ENCODE results near the gene PAQR7.
A peak's percentile ranks its signal among the peaks of the same experiment; 100 is the strongest.

The PAQR7 gene

DNA sequence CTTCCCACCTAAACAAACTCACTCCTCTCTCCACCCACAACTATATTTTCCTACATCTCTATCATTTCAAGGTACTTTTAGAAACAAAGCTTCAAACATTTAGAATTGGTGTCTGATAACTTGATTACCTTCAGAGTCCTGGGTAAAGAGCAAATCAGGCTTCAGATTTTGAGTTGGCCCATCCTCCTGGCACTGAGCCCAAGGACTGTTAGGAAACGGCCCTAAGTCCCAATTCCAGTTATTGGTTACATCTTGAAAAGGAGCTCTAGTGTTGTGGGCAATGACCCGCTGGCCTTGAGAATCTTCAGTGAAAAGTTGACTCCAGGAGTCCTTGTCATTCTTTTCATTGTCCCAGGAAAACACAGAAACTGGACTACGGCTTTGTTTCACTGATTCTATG, 40.6 kb downstream of the PAQR7 start:
- TF ChIP-seq POLR2A (IDR thresholded peaks at IDR 0.05; ENCODE audit: low read length) (no peak), GATA1 (IDR thresholded peaks at IDR 0.05; ENCODE audit: low read depth, low read length) (no peak)
- DNase-seq: no peak

DNA sequence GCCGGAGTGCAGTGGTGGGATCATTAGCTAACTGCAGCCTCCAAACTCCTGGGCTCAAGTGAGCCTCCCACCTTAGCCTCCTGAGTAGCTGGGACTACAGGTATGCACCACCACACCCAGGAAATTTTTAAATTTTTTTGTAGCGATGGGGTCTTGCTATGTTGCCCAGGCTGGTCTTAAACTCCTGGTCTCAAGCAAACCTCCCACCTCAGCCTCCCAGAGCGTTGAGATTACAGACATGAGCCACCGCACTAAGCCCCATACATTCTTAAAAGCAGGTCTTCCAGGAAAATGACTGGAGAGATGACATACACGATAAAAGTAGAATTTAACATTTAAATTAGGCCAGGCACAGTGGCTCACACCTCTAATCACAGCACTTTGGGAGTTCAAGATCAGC, 42.4 kb downstream of the PAQR7 start:
- no peak for DNase-seq
- no peak for TF ChIP-seq POLR2A (IDR thresholded peaks at IDR 0.05; ENCODE audit: low read length)
- TF ChIP-seq GATA1 (IDR thresholded peaks at IDR 0.05; ENCODE audit: low read depth, low read length): no peak

DNA sequence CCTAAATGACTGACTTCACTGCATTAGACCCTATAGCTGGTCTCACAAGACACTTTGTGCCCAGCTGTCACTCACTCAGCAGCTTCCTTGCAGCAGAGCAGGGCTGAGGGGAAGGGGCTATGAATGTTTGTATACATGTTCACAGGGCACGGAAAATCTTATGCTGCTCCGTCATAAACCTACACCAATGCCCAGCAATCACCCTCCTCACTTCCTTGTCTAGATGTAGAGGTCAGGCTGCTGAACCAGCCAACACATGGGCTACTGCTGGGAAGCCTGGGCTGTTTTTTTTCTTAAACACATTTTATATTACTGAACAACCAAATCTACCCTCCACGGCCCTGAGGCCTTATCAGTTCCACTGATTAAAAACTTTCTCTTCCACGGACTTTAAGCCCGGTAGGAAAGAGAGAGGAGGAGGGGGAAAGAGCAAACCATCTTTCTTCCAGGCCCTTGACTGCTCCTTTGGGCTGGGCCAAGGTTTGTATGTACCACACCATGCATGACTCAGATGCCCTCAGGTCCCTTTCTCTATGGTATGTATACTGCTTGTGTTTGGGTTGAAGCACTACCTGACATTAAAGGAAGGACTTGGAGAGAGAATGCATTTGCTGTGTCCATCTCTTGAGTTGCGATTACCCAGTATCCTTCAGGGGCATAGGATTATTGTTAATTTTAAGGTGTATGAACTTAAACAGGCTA, 43.0 kb downstream of the PAQR7 start:
- no peak for TF ChIP-seq POLR2A (IDR thresholded peaks at IDR 0.05; ENCODE audit: low read length)
- no peak for TF ChIP-seq GATA1 (IDR thresholded peaks at IDR 0.05; ENCODE audit: low read depth, low read length)
- DNase-seq: peak in 1 of 2 experiments; percentile 14

DNA sequence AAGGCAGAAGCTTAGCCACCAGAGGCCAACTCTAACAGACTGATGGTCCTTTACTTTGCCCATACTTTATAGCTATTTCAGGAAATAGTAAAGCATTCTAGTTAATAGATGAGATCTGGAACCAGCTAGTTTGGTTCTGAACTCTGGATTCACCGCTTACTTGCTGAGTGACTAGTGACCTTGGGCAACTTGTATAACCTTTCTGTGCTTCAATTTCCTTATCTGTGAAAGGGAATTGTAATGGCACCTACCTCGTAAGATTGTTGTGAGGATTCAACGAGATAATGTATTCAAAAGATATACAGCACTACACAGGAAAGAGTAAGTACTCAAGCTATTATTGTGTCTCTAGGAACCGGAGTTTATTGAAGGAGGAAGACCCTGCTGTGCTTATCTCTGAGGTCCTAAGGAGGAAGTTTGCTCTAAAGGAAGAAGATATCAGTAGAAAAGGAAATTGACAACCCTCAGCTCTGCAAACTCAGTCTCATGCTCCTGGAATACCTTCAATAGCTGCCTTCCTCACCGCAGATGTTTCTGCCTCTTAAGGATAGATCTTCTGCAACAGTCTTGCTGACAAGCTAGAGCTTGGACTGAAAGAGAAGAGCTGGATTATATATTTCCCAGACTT, 43.8 kb downstream of the PAQR7 start:
- TF ChIP-seq GATA1 (IDR thresholded peaks at IDR 0.05; ENCODE audit: low read depth, low read length) (no peak), POLR2A (IDR thresholded peaks at IDR 0.05; ENCODE audit: low read length) (no peak)
- DNase-seq: no peak

DNA sequence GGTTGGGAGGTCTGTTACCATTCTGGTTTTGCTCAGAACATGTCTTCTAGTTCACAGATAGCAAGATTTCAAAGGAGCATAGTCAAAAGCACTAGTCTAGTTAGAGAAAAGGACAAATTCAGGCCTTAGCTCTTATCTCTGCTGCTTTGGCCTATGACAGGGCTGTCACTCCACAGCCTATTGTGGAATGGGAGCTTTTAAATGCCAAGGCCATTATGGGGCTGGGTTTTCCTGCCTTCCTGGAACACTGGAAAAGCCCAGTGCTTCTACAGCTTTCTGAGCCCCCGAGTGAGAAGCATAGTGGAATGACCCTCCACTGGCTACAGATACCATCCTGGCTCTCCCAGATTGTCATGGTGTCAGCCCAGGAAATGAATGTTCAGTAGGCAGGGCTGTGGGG, 46.5 kb downstream of the PAQR7 start:
- DNase-seq: no peak
- no peak for TF ChIP-seq GATA1 (IDR thresholded peaks at IDR 0.05; ENCODE audit: low read depth, low read length)
- TF ChIP-seq POLR2A (IDR thresholded peaks at IDR 0.05; ENCODE audit: low read length): no peak

GRCh38 chr1:25828491-25828890, 47.0 kb downstream of the PAQR7 start:
- TF ChIP-seq POLR2A (IDR thresholded peaks at IDR 0.05; ENCODE audit: low read length): no peak
- TF ChIP-seq GATA1 (IDR thresholded peaks at IDR 0.05; ENCODE audit: low read depth, low read length): no peak
- no peak for DNase-seq

DNA sequence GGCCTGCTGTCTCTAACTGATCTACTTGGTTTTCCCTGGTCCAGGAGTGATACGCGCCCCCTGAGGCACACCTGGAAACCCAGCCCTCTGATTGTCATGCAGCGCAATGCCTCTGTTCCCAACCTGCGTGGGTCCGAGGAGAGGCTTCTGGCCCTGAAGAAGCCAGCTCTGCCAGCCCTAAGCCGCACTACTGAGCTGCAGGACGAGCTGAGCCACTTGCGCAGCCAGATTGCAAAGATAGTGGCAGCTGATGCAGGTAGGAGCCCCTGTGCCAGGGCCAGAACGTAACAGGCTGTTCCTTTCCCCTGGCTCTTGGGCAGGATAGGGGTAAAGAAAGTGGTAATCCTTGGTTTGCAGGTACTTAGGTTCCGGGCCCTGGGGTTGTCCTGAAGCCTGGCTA, 48.9 kb downstream of the PAQR7 start:
- DNase-seq: no peak
- TF ChIP-seq GATA1 (IDR thresholded peaks at IDR 0.05; ENCODE audit: low read depth, low read length) (no peak), POLR2A (IDR thresholded peaks at IDR 0.05; ENCODE audit: low read length) (no peak)

DNA sequence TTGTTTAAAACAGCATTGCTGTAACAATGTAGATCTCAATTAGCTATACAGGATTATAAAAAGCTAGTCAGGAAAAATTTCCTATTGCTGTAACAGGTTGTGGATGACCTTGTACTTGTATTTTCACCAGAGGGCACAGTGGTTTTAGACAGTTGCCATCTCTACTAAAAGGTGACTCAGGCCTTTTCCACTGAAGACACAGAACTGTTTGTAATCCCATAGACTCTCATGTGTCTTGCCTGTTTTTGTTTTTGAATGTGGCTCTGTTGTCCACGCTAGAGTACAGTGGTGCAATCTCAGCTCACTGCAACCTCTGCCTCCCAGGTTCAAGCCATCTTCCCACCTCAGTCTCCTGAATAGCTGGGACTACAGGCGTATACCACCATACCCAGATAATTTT, 49.9 kb downstream of the PAQR7 start:
- DNase-seq: peak in 1 of 2 experiments; percentile 11
- no peak for TF ChIP-seq GATA1 (IDR thresholded peaks at IDR 0.05; ENCODE audit: low read depth, low read length)
- no peak for TF ChIP-seq POLR2A (IDR thresholded peaks at IDR 0.05; ENCODE audit: low read length)

- DNase-seq: peak in 1 of 2 experiments; percentile 38
- TF ChIP-seq POLR2A (IDR thresholded peaks at IDR 0.05; ENCODE audit: low read length) (no peak), GATA1 (IDR thresholded peaks at IDR 0.05; ENCODE audit: low read depth, low read length) (no peak)
These were observed 53.8 kb downstream of the PAQR7 start for GRCh38 chr1:25821630-25822091.

DNA sequence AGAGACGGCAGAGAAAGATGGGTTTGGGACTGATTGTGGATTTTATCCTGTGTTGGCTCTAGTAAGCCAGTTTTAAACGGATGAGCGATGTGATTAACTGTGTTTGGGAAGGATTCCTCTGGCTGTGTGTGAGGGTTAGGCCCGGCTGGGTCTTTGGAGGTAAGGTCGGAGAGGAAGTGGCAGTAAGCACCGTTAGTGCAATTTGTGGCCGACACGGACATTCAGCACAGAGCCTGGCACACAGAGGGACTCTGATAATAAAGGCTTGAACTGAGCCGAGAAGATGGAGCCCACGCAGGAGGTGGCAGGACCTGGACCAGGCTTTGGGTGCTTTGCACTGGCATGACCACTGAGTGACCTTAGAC, 54.4 kb downstream of the PAQR7 start:
- DNase-seq: no peak
- TF ChIP-seq GATA1 (IDR thresholded peaks at IDR 0.05; ENCODE audit: low read depth, low read length) (no peak), POLR2A (IDR thresholded peaks at IDR 0.05; ENCODE audit: low read length) (peak; percentile 21)

DNA sequence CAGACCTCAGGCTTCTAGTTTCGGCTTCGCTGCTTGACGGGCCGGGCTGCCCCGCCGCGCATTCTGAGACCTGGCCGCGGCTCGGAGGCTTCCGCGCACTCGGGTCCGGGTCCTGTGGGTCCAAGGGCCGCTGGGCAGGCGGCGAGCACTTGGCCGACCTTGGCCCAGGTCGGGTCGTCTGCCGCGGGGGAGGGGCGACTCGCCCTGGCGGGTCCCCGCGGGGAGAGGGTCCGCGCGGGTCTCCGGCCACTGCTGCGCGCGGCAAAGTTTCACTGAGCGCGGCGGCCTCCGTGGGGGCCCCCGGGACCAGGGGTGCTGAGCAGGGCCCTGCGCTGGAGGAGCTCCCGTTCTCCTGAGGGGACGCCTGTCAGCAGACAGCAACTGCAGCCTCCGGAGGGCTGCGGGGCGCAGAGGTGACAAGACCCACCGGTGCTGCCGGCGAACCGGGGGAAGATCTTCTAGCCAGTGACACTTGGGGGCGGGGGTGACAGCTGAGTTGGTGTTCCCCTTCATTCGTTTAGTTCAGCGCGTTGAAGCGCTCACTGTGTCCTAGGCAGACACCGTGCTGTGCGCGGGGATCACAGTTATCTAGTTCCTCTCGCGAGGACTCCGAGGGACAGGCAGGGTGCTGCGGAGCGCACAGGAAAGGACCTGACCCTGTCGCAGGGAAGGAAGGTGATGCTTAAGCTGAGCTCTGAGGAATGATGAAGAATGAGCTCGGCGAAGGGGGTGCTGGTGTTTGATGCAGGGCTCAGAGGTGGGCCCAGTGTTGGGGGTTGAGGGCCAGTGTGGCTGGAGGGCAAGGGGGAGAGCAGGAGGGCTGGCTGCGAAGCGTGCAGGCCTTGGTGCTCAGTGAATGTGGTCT, 55.0 kb downstream of the PAQR7 start:
- DNase-seq: peak in 1 of 2 experiments; percentile 81
- TF ChIP-seq GATA1 (IDR thresholded peaks at IDR 0.05; ENCODE audit: low read depth, low read length): no peak
- TF ChIP-seq POLR2A (IDR thresholded peaks at IDR 0.05; ENCODE audit: low read length): no peak

GRCh38 chr1:25819491-25820246, 55.8 kb downstream of the PAQR7 start, which contains the start of gene MTFR1L:
Gene MTFR1L (plus strand): TSS chr1:25819954. CDS start chr1:25823105, 3,151 bp downstream.
- TF ChIP-seq GATA1 (IDR thresholded peaks at IDR 0.05; ENCODE audit: low read depth, low read length) (no peak), POLR2A (IDR thresholded peaks at IDR 0.05; ENCODE audit: low read length) (peak; percentile 73)
- peak; percentile 90 to 92 for DNase-seq

- no peak for DNase-seq
- TF ChIP-seq GATA1 (IDR thresholded peaks at IDR 0.05; ENCODE audit: low read depth, low read length) (no peak), POLR2A (IDR thresholded peaks at IDR 0.05; ENCODE audit: low read length) (no peak)
These were observed 56.9 kb downstream of the PAQR7 start for GRCh38 chr1:25818569-25818968.

Measured in erythroblast (primary cell).